PFSK-1 (cell line): Measurements from ENCODE around the gene TP53I11.

Source experiments
- POLR2AphosphoS5 ChIP-seq: IDR thresholded peaks from 2 replicates; pipeline ENCODE4 v1.6.1; 2012; ENCODE audit warnings: low read depth, mild to moderate bottlenecking, control low read depth, low read length, moderate library complexity
- SIN3A ChIP-seq: IDR thresholded peaks from 2 replicates; pipeline ENCODE4 v1.6.1; 2012; ENCODE audit warnings: mild to moderate bottlenecking, low read length, moderate library complexity, borderline replicate concordance; ENCODE audit not compliant: insufficient read depth
- TAF1 ChIP-seq: IDR thresholded peaks from 2 replicates; pipeline ENCODE4 v1.6.1; 2012; ENCODE audit warnings: low read length, control low read depth, borderline replicate concordance; ENCODE audit not compliant: insufficient read depth
- TF ChIP-seq, protein P1 (sequence below), 2 experiments: IDR thresholded peaks; 2 replicates each; pipeline versions ENCODE4 v1.6.1 to v1.8.0; 2011 to 2012; ENCODE audit warnings: low read depth in 2 of 2, low read length in 2 of 2, control low read depth in 1 of 2, inconsistent platforms in 1 of 2, mild to moderate bottlenecking in 1 of 2, moderate library complexity in 1 of 2; ENCODE audit not compliant: insufficient read depth in 1 of 2

DNA sequence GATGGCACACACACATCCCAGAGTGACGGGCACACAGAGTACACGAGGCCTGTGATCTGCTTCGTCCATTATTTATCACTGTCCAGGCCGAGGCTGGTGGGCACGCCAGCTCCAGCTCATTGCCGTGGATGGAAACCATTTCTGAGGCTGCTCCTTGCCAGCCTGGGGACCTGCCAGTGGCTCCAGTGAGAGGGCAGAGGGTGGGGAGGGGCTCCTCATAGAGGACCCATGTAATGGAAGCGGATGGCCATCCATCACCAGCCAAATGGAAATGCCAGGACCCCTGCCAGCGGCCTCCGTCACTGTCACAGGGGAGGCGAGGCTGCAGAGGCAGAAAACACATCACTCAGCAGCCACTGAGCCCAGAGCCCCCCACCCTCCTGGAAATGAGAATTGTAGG, 35.7 kb downstream of the TP53I11 start:
- TF ChIP-seq TAF1 (no peak), SIN3A (no peak), POLR2AphosphoS5 (no peak)
- TF ChIP-seq, protein P1, sequence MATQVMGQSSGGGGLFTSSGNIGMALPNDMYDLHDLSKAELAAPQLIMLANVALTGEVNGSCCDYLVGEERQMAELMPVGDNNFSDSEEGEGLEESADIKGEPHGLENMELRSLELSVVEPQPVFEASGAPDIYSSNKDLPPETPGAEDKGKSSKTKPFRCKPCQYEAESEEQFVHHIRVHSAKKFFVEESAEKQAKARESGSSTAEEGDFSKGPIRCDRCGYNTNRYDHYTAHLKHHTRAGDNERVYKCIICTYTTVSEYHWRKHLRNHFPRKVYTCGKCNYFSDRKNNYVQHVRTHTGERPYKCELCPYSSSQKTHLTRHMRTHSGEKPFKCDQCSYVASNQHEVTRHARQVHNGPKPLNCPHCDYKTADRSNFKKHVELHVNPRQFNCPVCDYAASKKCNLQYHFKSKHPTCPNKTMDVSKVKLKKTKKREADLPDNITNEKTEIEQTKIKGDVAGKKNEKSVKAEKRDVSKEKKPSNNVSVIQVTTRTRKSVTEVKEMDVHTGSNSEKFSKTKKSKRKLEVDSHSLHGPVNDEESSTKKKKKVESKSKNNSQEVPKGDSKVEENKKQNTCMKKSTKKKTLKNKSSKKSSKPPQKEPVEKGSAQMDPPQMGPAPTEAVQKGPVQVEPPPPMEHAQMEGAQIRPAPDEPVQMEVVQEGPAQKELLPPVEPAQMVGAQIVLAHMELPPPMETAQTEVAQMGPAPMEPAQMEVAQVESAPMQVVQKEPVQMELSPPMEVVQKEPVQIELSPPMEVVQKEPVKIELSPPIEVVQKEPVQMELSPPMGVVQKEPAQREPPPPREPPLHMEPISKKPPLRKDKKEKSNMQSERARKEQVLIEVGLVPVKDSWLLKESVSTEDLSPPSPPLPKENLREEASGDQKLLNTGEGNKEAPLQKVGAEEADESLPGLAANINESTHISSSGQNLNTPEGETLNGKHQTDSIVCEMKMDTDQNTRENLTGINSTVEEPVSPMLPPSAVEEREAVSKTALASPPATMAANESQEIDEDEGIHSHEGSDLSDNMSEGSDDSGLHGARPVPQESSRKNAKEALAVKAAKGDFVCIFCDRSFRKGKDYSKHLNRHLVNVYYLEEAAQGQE (IDR thresholded peaks at IDR 0.05; ENCODE audit: insufficient read depth in 1 of 2, low read depth in 2 of 2, low read length in 2 of 2) = no peak
